ENCODE measurements around the gene EIF5B.

DNA sequence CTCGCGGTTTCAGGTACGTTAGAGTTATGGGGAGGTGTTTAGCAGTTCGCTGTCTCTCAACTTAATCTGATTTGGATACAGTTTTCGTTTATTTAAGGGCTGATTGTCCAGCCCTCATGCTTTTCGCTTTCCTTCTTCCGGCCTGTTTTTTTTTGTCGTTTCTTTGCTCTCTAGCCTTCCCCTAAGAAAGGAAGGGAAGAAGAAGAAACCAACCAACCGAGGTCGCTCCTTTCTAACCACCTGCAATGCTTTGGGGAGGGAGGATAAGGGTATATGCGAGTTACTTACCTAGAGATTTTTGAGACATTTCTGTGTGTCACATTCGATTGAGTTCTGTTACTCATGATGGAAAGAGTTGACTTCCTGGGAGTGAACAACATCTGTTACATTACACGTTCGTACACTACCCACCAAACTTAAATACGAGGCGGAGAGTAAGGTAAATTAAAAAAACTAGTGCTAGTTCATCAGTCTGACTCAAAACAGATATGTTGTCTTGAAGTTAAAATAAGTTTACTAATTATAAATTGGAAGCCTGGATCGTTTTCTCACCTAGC lies 918 bp downstream of the EIF5B start:
- TF ChIP-seq, protein P1, sequence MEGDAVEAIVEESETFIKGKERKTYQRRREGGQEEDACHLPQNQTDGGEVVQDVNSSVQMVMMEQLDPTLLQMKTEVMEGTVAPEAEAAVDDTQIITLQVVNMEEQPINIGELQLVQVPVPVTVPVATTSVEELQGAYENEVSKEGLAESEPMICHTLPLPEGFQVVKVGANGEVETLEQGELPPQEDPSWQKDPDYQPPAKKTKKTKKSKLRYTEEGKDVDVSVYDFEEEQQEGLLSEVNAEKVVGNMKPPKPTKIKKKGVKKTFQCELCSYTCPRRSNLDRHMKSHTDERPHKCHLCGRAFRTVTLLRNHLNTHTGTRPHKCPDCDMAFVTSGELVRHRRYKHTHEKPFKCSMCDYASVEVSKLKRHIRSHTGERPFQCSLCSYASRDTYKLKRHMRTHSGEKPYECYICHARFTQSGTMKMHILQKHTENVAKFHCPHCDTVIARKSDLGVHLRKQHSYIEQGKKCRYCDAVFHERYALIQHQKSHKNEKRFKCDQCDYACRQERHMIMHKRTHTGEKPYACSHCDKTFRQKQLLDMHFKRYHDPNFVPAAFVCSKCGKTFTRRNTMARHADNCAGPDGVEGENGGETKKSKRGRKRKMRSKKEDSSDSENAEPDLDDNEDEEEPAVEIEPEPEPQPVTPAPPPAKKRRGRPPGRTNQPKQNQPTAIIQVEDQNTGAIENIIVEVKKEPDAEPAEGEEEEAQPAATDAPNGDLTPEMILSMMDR (IDR thresholded peaks at IDR 0.05) = no peak
- TF ChIP-seq CHD2 (IDR thresholded peaks at IDR 0.05; ENCODE audit: low read length, partially characterized antibody) = no peak
- TF ChIP-seq, protein P2, sequence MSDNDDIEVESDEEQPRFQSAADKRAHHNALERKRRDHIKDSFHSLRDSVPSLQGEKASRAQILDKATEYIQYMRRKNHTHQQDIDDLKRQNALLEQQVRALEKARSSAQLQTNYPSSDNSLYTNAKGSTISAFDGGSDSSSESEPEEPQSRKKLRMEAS (IDR thresholded peaks at IDR 0.05) = no peak
- TF ChIP-seq JUNB (IDR thresholded peaks at IDR 0.05) = no peak
- no peak for TF ChIP-seq TP53 (CRISPR knock-in tag; IDR thresholded peaks at IDR 0.05)
- TF ChIP-seq ZFP36 (IDR thresholded peaks at IDR 0.05; ENCODE audit: borderline replicate concordance, partially characterized antibody) = no peak
- no peak for TF ChIP-seq POLR2A (IDR thresholded peaks at IDR 0.05; ENCODE audit: low read length)

Measured in A549 (cell line).